K562 (cell line): ENCODE data around the gene RECK. TPM values are rescaled to one million over a fixed set of nuclear protein-coding genes. Genes with fewer than 3 reads are reported as not detected.

Experiments used
- ATAC-seq: fragments of 200-7000 bp; cut with Tn5 transposase; 3 replicates; pipeline ENCODE4 v1.9.1; 2020; ENCODE audit warnings: moderate library complexity
- BruUV-seq: library from RNA; stranded (reverse); fragments of 400-500 nt; replicated peaks from 2 replicates; lab custom pipeline; 2021; lab: Mats Ljungman, UMichigan
- CTCF ChIA-PET: fragments of 300-600 bp; formaldehyde crosslinking; extraction: SDS; loops from one replicate; lab custom pipeline; 2021; ENCODE audit warnings: low intra/inter-chr PET ratio; lab: Yijun Ruan, JAX
- POLR2A ChIA-PET: fragments of 300-600, 350-650 bp; sonication (Branson Sonifier 250); formaldehyde crosslinking; extraction: SDS; loops from one replicate; lab custom pipeline; 2021; ENCODE audit warnings: antibody characterized with exemption, inconsistent platforms; lab: Yijun Ruan, JAX
- DNase-seq, 4 experiments: peaks; one replicate each; pipeline versions ENCODE4 v3.0.0 to v3.0.0-alpha.2; 2011 to 2018; ENCODE audit warnings: low spot score in 3 of 4, mixed read lengths in 3 of 4; ENCODE audit errors: extremely low read depth in 1 of 4
- FAIRE-seq: peaks from 2 replicates; lab custom pipeline; 2011; peaks lifted over from hg19 to GRCh38; lab: Jason Lieb, UNC
- H2AFZ ChIP-seq: 2 replicates; pipeline ENCODE4 v1.6.0; 2011; ENCODE audit warnings: low read depth, low read length, control low read depth, inconsistent platforms
- H3K27ac ChIP-seq: fragments of 200-600 bp; 3 replicates; pipeline ENCODE4 v1.8.0; 2011; ENCODE audit warnings: low read depth, mild to moderate bottlenecking, control low read depth, inconsistent platforms, low read length, moderate library complexity, mixed read lengths; ENCODE audit errors: extremely low read depth
- H3K27me3 ChIP-seq, 2 experiments: fragments of 300-600 bp in 1 of 2; 2 replicates in 1 of 2; 3 replicates in 1 of 2; pipeline versions ENCODE4 v1.6.0 to v1.8.0; 2011; ENCODE audit warnings: inconsistent platforms in 2 of 2, low read length in 2 of 2, mild to moderate bottlenecking in 1 of 2, mixed read lengths in 1 of 2, moderate library complexity in 1 of 2; ENCODE audit not compliant: control insufficient read depth in 2 of 2, insufficient read depth in 2 of 2
- H3K36me3 ChIP-seq: fragments of 300-600 bp; 3 replicates; pipeline ENCODE4 v1.8.0; 2011; ENCODE audit warnings: mild to moderate bottlenecking, low read length, inconsistent platforms; ENCODE audit not compliant: control insufficient read depth, insufficient read depth
- H3K4me1 ChIP-seq, 2 experiments: fragments of 200-600 bp in 1 of 2; replicated peaks in 1 of 2; 2 replicates in 1 of 2; 3 replicates in 1 of 2; pipeline versions ENCODE4 v1.5.1 to v1.8.0; 2011; ENCODE audit warnings: inconsistent platforms in 2 of 2, low read length in 2 of 2, mild to moderate bottlenecking in 1 of 2, mixed read lengths in 1 of 2, moderate library complexity in 1 of 2; ENCODE audit not compliant: control insufficient read depth in 2 of 2, insufficient read depth in 2 of 2
- H3K4me2 ChIP-seq: 2 replicates; pipeline ENCODE4 v1.6.1; 2011; ENCODE audit warnings: low read length, control low read depth, inconsistent platforms, mixed read lengths; ENCODE audit not compliant: insufficient read depth
- H3K4me3 ChIP-seq: fragments of 200-600 bp; sonication (generic), shearing (Covaris generic); 2 replicates; pipeline ENCODE4 v1.5.1; 2016; ENCODE audit warnings: control low read depth, inconsistent platforms
- H3K79me2 ChIP-seq: fragments of 200-600 bp; 3 replicates; pipeline ENCODE4 v1.8.0; 2011; ENCODE audit warnings: low read length, inconsistent platforms; ENCODE audit not compliant: control insufficient read depth, insufficient read depth
- H3K9ac ChIP-seq, 2 experiments: 2 replicates each; pipeline versions ENCODE4 v1.6.0 to v1.6.1; 2011; ENCODE audit warnings: low read depth in 2 of 2, low read length in 2 of 2, control low read depth in 1 of 2, inconsistent platforms in 1 of 2, mild to moderate bottlenecking in 1 of 2, mixed read lengths in 1 of 2; ENCODE audit not compliant: insufficient read depth in 1 of 2
- H3K9me1 ChIP-seq: one replicate; pipeline ENCODE4 v1.6.0; 2011; ENCODE audit warnings: inconsistent platforms, mild to moderate bottlenecking, low read length, moderate library complexity; ENCODE audit not compliant: control insufficient read depth, insufficient read depth
- H3K9me3 ChIP-seq: replicated peaks from 2 replicates; pipeline ENCODE4 v1.5.1; 2011; ENCODE audit warnings: low read depth, low read length, inconsistent platforms; ENCODE audit not compliant: control insufficient read depth, insufficient read depth
- H4K20me1 ChIP-seq: replicated peaks from 2 replicates; pipeline ENCODE4 v1.6.1; 2011; ENCODE audit warnings: low read length, inconsistent platforms, mixed read lengths; ENCODE audit not compliant: control insufficient read depth, insufficient read depth
- NFATC3 ChIP-seq: fragments of 450-650 bp; IDR thresholded peaks from 2 replicates; pipeline ENCODE4 v1.6.1; 2017; ENCODE audit warnings: mild to moderate bottlenecking
- SAP30 ChIP-seq: fragments of 200-600 bp; sonication (generic); IDR thresholded peaks from 2 replicates; pipeline ENCODE4 v1.6.1; 2012; ENCODE audit warnings: borderline replicate concordance, low read depth, mild to moderate bottlenecking, moderate library complexity, low read length, control low read depth, inconsistent platforms; ENCODE audit not compliant: insufficient read depth, poor library complexity, severe bottlenecking
- SMAD3 ChIP-seq: fragments of 450-650 bp; formaldehyde crosslinking; conservative IDR thresholded peaks from 2 replicates; pipeline ENCODE4 v1.4.0; 2020; ENCODE audit warnings: mild to moderate bottlenecking
- SNIP1 ChIP-seq: fragments of 450-650 bp; IDR thresholded peaks from 2 replicates; pipeline ENCODE4 v1.7.1; 2017; ENCODE audit warnings: low read depth, mild to moderate bottlenecking
- ZBTB1 ChIP-seq: sonication (generic); formaldehyde crosslinking; IDR thresholded peaks from 2 replicates; pipeline ENCODE4 v1.8.1; 2023; ENCODE audit warnings: missing genetic modification reagents, low read depth, mild to moderate bottlenecking, borderline replicate concordance
- ZNF445 ChIP-seq: fragments of 250-450 bp; sonication (Bioruptor Pico); IDR thresholded peaks from 2 replicates; pipeline ENCODE4 v1.4.0; 2020; ENCODE audit warnings: low read depth, mild to moderate bottlenecking, moderate library complexity
- WGBS: fragments of 100-300 bp; shearing (Covaris generic); methylation state at CpG from one replicate; pipeline ENCODE4 v1.1.6; 2016; ENCODE audit warnings: low coverage, mixed read lengths; ENCODE audit not compliant: insufficient coverage; ENCODE audit errors: missing lambda C conversion rate; 5-methylcytosine and 5-hydroxymethylcytosine counted together
- in situ Hi-C: fragments of 300-500 bp; cut with MboI; formaldehyde crosslinking; loops from 4 replicates; pipeline ENCODE4 v1.15.0; 2018; ENCODE audit warnings: inconsistent platforms, mixed read lengths
- intact Hi-C: fragments of 100-400 bp; cut with micrococcal nuclease; formaldehyde crosslinking; loops from 2 replicates; pipeline ENCODE4 v1.14.2; 2022
- polyA plus RNA-seq, 8 experiments: library from polyadenylated mRNA; depleted of rRNA in 4 of 8; stranded (reverse) in 5 of 8; unstranded in 3 of 8; fragments of >200 nt; fragmentation: Nextera tagmentation in 2 of 8; fragmentation: Illumina TruSeq in 1 of 8; extraction: Ambion mirVana in 2 of 8; extraction: Trizol in 1 of 8; gene quantifications; 2 replicates each; pipeline versions ENCODE4 v1.2.1 to v1.2.3, GENCODE V29; 2011 to 2014; ENCODE audit warnings: inconsistent platforms in 1 of 8, missing spikeins in 1 of 8
- total RNA-seq, 7 experiments: library from RNA; depleted of rRNA in 6 of 7; stranded (reverse); fragments of >200 nt in 6 of 7; fragmentation: Illumina TruSeq in 2 of 7; extraction: Trizol in 2 of 7; gene quantifications; 2 replicates each; pipeline versions ENCODE4 v1.2.1 to v1.2.3, GENCODE V29; 2011 to 2021; ENCODE audit warnings: low replicate concordance in 1 of 7
- TF ChIP-seq, protein P1 (sequence below): fragments of 250-450 bp; sonication (Bioruptor Pico); IDR thresholded peaks from 2 replicates; pipeline ENCODE4 v1.5.0; 2020; ENCODE audit warnings: mild to moderate bottlenecking
- TF ChIP-seq, protein P2 (sequence below): conservative IDR thresholded peaks from 2 replicates; pipeline ENCODE4 v1.6.1; 2011; ENCODE audit warnings: low read depth, mild to moderate bottlenecking, low read length; ENCODE audit not compliant: control insufficient read depth
- TF ChIP-seq, protein P3 (sequence below): sonication (generic); formaldehyde crosslinking; IDR thresholded peaks from 2 replicates; pipeline ENCODE4 v1.8.1; 2023; ENCODE audit warnings: mild to moderate bottlenecking, missing genetic modification reagents

Gene RECK
- total and polyA plus RNA-seq, 9 of the 15 experiments (the other 6 are each of a cell fraction or from before 2014, with no cell fraction given): 0.04 to 0.36 (median 0.16) TPM

DNA sequence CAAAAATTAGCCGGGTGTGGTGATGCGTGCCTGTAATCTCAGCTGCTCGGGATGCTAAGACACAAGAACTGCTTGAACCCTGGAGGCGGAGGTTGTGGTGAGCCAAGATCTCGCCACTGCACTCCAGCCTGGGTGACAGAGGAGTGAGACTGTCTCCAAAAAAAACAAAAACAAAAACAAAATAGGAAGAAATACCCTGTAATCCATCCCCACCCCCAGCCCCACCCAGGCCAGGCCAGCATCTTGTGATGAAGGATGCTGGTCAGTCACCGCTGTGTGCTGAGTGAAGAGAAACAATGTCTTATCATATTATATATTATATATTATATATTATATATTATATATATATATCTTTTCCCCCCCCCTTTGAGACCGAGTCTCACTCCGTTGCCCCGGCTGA lies 117.0 kb downstream of the RECK start:
- FAIRE-seq (no peak), DNase-seq (no peak)
- intact Hi-C loops: no loop called here
- no TSS peak for BruUV-seq
- Histone ChIP-seq H3K9me3 (0 out of 2 replicates have a peak, but pooled peaks cover 1% of the 10 kb centered on the region), H2AFZ (no peak overlapping the region), H3K9ac (no peak overlapping the region), H4K20me1 (no peaks in the 10 kb centered on the region), H3K27me3 (no peaks in the 10 kb centered on the region), H3K4me3 (no peak overlapping the region), H3K79me2 (no peaks in the 10 kb centered on the region), H3K9me1 (no peaks in the 10 kb centered on the region), H3K4me2 (no peak overlapping the region), H3K4me1 (peaks cover 3 to 6% of the 10 kb centered on the region in 2 experiments; a peak in 4 of 5 replicates)
- in situ Hi-C loops: no loop called here
- POLR2A ChIA-PET: interaction anchor here (1.1 kb wide), 1 partner anchor 17 kb away, joined by 4 read pairs; no protein-coding TSS in a partner anchor
- TF ChIP-seq, protein P1, sequence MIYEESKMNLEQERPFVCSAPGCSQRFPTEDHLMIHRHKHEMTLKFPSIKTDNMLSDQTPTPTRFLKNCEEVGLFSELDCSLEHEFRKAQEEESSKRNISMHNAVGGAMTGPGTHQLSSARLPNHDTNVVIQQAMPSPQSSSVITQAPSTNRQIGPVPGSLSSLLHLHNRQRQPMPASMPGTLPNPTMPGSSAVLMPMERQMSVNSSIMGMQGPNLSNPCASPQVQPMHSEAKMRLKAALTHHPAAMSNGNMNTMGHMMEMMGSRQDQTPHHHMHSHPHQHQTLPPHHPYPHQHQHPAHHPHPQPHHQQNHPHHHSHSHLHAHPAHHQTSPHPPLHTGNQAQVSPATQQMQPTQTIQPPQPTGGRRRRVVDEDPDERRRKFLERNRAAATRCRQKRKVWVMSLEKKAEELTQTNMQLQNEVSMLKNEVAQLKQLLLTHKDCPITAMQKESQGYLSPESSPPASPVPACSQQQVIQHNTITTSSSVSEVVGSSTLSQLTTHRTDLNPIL: no peak
- TF ChIP-seq NFATC3 (no peak), SMAD3 (CRISPR knock-in tag) (no peak), ZNF445 (CRISPR knock-in tag) (no peak), ZBTB1 (no peak), SNIP1 (no peak), SAP30 (no peak)
- TF ChIP-seq, protein P2, sequence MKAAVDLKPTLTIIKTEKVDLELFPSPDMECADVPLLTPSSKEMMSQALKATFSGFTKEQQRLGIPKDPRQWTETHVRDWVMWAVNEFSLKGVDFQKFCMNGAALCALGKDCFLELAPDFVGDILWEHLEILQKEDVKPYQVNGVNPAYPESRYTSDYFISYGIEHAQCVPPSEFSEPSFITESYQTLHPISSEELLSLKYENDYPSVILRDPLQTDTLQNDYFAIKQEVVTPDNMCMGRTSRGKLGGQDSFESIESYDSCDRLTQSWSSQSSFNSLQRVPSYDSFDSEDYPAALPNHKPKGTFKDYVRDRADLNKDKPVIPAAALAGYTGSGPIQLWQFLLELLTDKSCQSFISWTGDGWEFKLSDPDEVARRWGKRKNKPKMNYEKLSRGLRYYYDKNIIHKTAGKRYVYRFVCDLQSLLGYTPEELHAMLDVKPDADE: no peak
- TF ChIP-seq, protein P3, sequence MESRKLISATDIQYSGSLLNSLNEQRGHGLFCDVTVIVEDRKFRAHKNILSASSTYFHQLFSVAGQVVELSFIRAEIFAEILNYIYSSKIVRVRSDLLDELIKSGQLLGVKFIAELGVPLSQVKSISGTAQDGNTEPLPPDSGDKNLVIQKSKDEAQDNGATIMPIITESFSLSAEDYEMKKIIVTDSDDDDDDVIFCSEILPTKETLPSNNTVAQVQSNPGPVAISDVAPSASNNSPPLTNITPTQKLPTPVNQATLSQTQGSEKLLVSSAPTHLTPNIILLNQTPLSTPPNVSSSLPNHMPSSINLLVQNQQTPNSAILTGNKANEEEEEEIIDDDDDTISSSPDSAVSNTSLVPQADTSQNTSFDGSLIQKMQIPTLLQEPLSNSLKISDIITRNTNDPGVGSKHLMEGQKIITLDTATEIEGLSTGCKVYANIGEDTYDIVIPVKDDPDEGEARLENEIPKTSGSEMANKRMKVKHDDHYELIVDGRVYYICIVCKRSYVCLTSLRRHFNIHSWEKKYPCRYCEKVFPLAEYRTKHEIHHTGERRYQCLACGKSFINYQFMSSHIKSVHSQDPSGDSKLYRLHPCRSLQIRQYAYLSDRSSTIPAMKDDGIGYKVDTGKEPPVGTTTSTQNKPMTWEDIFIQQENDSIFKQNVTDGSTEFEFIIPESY (CRISPR knock-in tag): no peak
- TF ChIP-seq, all 486 proteins: peak for 0
- no peak overlapping the region for H3K27ac ChIP-seq
- no peaks in the 10 kb centered on the region for H3K36me3 ChIP-seq
- 69% methylated on average over 9 of the region's 9 CpGs for WGBS
- CTCF ChIA-PET: no interaction called here
- no peak for ATAC-seq
